Osteoblast (primary cell): ENCODE results near the gene MED28. TPM values are rescaled to one million over a fixed set of nuclear protein-coding genes. Genes with fewer than 3 reads are reported as not detected.

ENCODE experiments used
- DNase-seq: peaks from one replicate; pipeline ENCODE4 v3.0.0; 2011; ENCODE audit warnings: low spot score, mixed read lengths; ENCODE audit not compliant: insufficient read length; ENCODE audit errors: missing footprints
- H2AFZ ChIP-seq: 2 replicates; pipeline ENCODE4 v1.6.0; 2011; ENCODE audit warnings: mild to moderate bottlenecking, low read length
- H3K27ac ChIP-seq: 2 replicates; pipeline ENCODE4 v1.5.1; 2011; ENCODE audit warnings: mild to moderate bottlenecking, low read depth, low read length, moderate library complexity
- H3K27me3 ChIP-seq: 2 replicates; pipeline ENCODE4 v1.6.0; 2012; ENCODE audit warnings: mild to moderate bottlenecking, control low read depth, inconsistent platforms, low read length, moderate library complexity; ENCODE audit not compliant: insufficient read depth
- H3K36me3 ChIP-seq: 2 replicates; pipeline ENCODE4 v1.5.1; 2011; ENCODE audit warnings: mild to moderate bottlenecking, low read length, control low read depth, moderate library complexity; ENCODE audit not compliant: insufficient read depth
- H3K4me1 ChIP-seq: 2 replicates; pipeline ENCODE4 v1.5.1; 2011; ENCODE audit warnings: mild to moderate bottlenecking, low read length, control low read depth, moderate library complexity; ENCODE audit not compliant: insufficient read depth
- H3K4me2 ChIP-seq: 2 replicates; pipeline ENCODE4 v1.6.0; 2011; ENCODE audit warnings: mild to moderate bottlenecking, low read length; ENCODE audit not compliant: insufficient read depth
- H3K4me3 ChIP-seq: fragments of 200-600 bp; sonication (generic); 3 replicates; pipeline ENCODE4 v1.5.1; 2012; ENCODE audit warnings: mild to moderate bottlenecking, low read length, inconsistent platforms; ENCODE audit not compliant: insufficient read depth
- H3K79me2 ChIP-seq: 2 replicates; pipeline ENCODE4 v1.6.0; 2012; ENCODE audit warnings: mild to moderate bottlenecking, low read length, control low read depth, inconsistent platforms; ENCODE audit not compliant: insufficient read depth
- H3K9me3 ChIP-seq: 2 replicates; pipeline ENCODE4 v1.5.1; 2011; ENCODE audit warnings: low read depth, low read length, control low read depth
- H4K20me1 ChIP-seq: 2 replicates; pipeline ENCODE4 v1.6.0; 2012; ENCODE audit warnings: mild to moderate bottlenecking, low read length, control low read depth; ENCODE audit not compliant: insufficient read depth
- CTCF ChIP-seq: IDR thresholded peaks from 2 replicates; pipeline ENCODE4 v1.5.1; 2011; ENCODE audit warnings: mild to moderate bottlenecking, low read depth, low read length, moderate library complexity; ENCODE audit errors: extremely low read depth
- total RNA-seq: library from RNA; depleted of rRNA; stranded (reverse); fragments of >200 nt; gene quantifications from 2 replicates; pipeline ENCODE4 v1.2.3, GENCODE V29; 2012

MED28 gene
- total RNA-seq, 1 donor: 10.9 TPM

- DNase-seq: peak; percentile 61
- H3K9me3 ChIP-seq: no peaks in the 10 kb centered on the region
- H3K4me2 ChIP-seq: no peak overlapping the region
- TF ChIP-seq CTCF: no peak
- H3K4me3 ChIP-seq: no peak overlapping the region
- H3K36me3 ChIP-seq: peaks cover 14% of the 10 kb centered on the region
- no peaks in the 10 kb centered on the region for H3K27me3 ChIP-seq
- H2AFZ ChIP-seq: no peak overlapping the region
- H3K4me1 ChIP-seq: no peaks in the 10 kb centered on the region
- no peak overlapping the region for H3K27ac ChIP-seq
- no peaks in the 10 kb centered on the region for H3K79me2 ChIP-seq
- peaks cover 4% of the 10 kb centered on the region for H4K20me1 ChIP-seq
Observed at GRCh38 chr4:17639136-17639535, 24.7 kb downstream of the MED28 start.

DNA sequence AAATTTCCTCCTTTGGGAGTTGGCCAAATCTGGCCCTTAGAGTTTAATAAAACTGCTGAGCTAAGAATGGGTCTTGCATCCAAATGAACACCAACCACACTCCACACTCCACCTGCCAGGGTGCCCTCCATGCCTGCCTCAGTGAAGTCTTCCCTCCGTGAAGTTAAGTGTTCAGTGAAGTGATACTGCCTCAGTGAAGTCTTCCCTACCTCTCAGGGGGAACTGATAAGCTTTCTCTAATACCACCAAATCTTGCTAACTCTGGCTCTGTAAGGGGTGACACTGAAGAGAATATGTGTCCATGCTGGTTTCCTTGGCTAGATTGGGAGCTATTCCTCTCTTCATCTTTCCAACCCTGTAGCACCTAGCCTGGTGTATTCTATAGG is 27.9 kb downstream of the MED28 start:
- Histone ChIP-seq H3K79me2 (no peaks in the 10 kb centered on the region), H3K9me3 (no peaks in the 10 kb centered on the region), H2AFZ (no peak overlapping the region), H3K27ac (no peak overlapping the region), H3K27me3 (no peaks in the 10 kb centered on the region), H3K4me2 (no peak overlapping the region), H3K4me1 (no peaks in the 10 kb centered on the region), H3K36me3 (no peaks in the 10 kb centered on the region), H3K4me3 (no peak overlapping the region), H4K20me1 (no peaks in the 10 kb centered on the region)
- DNase-seq: peak; percentile 59
- TF ChIP-seq CTCF: no peak

GRCh38 chr4:17646693-17647092 is 32.3 kb downstream of the MED28 start:
- no peak for DNase-seq
- no peaks in the 10 kb centered on the region for H3K27me3 ChIP-seq

GRCh38 chr4:17647176-17647806 is 32.9 kb downstream of the MED28 start:
- Histone ChIP-seq H3K36me3 (no peaks in the 10 kb centered on the region), H3K4me2 (no peak overlapping the region), H3K4me3 (no peak overlapping the region), H3K27ac (no peak overlapping the region), H2AFZ (no peak overlapping the region), H3K79me2 (no peaks in the 10 kb centered on the region), H3K27me3 (no peaks in the 10 kb centered on the region), H3K4me1 (no peaks in the 10 kb centered on the region), H3K9me3 (no peaks in the 10 kb centered on the region), H4K20me1 (no peaks in the 10 kb centered on the region)
- no peak for TF ChIP-seq CTCF
- DNase-seq: no peak

More at GRCh38 chr4:17646693-17647092, 32.3 kb downstream of the MED28 start:
- no peaks in the 10 kb centered on the region for H3K4me1 ChIP-seq
- no peak for TF ChIP-seq CTCF
- no peak overlapping the region for H2AFZ ChIP-seq
- H3K79me2 ChIP-seq: no peaks in the 10 kb centered on the region
- H3K27ac ChIP-seq: no peak overlapping the region
- H3K4me3 ChIP-seq: no peak overlapping the region
- H3K36me3 ChIP-seq: no peaks in the 10 kb centered on the region
- no peak overlapping the region for H3K4me2 ChIP-seq
- H3K9me3 ChIP-seq: no peaks in the 10 kb centered on the region
- H4K20me1 ChIP-seq: no peaks in the 10 kb centered on the region
